ENCODE measurements around the gene SSBP3.

DNA sequence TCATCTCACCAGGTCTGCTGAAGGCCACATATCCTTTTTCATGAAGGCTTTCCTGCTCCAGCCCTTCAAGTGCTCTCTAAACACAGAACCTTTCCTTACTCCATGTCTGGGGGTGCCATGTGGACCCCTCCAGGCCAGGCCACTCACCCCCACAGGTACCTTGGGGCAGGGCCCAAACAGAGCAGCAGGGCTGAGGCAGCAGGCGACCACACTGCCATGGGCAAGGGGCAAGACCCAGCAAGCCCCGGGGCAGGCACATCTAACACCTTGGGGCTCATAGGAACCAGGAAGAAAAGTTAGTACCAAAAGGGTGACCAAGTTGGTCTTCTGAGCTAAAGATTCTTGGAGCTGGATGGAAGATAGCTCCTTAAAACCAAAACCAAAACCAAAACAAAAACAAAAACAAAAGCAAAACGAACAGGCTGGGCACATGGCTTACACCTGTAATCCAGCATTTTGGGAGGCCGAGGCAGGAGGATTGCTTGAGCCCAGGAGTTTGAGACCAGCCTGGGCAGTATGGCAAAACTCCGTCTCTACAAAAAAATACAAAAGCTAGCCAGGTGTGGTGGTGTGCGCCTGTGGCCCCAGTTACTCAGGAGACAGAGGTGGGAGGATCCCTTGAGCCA, 142.5 kb downstream of the SSBP3 start:
- TF ChIP-seq EP300 (IDR thresholded peaks at IDR 0.05; ENCODE audit: low read length) (no peak), MAFF (IDR thresholded peaks at IDR 0.05; ENCODE audit: low read length) (no peak), BHLHE40 (IDR thresholded peaks at IDR 0.05; ENCODE audit: low read length) (no peak), GABPB1 (CRISPR knock-in tag; IDR thresholded peaks at IDR 0.05) (no peak), CHD2 (IDR thresholded peaks at IDR 0.05; ENCODE audit: low read depth, low read length) (no peak), POLR2A (conservative IDR thresholded peaks at IDR 0.05) (no peak)
- TF ChIP-seq, protein P1, sequence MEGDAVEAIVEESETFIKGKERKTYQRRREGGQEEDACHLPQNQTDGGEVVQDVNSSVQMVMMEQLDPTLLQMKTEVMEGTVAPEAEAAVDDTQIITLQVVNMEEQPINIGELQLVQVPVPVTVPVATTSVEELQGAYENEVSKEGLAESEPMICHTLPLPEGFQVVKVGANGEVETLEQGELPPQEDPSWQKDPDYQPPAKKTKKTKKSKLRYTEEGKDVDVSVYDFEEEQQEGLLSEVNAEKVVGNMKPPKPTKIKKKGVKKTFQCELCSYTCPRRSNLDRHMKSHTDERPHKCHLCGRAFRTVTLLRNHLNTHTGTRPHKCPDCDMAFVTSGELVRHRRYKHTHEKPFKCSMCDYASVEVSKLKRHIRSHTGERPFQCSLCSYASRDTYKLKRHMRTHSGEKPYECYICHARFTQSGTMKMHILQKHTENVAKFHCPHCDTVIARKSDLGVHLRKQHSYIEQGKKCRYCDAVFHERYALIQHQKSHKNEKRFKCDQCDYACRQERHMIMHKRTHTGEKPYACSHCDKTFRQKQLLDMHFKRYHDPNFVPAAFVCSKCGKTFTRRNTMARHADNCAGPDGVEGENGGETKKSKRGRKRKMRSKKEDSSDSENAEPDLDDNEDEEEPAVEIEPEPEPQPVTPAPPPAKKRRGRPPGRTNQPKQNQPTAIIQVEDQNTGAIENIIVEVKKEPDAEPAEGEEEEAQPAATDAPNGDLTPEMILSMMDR (IDR thresholded peaks at IDR 0.05 in 2 of 3, conservative IDR thresholded peaks at IDR 0.05 in 1 of 3; ENCODE audit: insufficient read depth in 2 of 3, low read depth in 1 of 3, low read length in 3 of 3): no peak
- TF ChIP-seq, protein P2, sequence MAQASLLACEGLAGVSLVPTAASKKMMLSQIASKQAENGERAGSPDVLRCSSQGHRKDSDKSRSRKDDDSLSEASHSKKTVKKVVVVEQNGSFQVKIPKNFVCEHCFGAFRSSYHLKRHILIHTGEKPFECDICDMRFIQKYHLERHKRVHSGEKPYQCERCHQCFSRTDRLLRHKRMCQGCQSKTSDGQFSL (CRISPR knock-in tag; IDR thresholded peaks at IDR 0.05): no peak
- TF ChIP-seq, protein P2 (tag; IDR thresholded peaks at IDR 0.05): no peak
